Upper lobe of left lung (tissue), 4 donors: ENCODE data around the gene CDC40.

Experiments
- POLR2A ChIP-seq, 4 donors: fragments of 450-650 bp; IDR thresholded peaks; one replicate each; pipeline ENCODE4 v1.5.1; 2016 to 2017; ENCODE audit warnings: antibody characterized with exemption in 4 of 4, mild to moderate bottlenecking in 2 of 4
- POLR2AphosphoS5 ChIP-seq, 2 donors: sonication (generic); formaldehyde crosslinking; IDR thresholded peaks; one replicate each; pipeline ENCODE4 v1.5.1; 2017; ENCODE audit warnings: antibody characterized with exemption in 2 of 2
- TF ChIP-seq, protein P1 (sequence below), 6 experiments: fragments of 450-650 bp in 4 of 6; fragments of 200-600 bp in 2 of 6; sonication (generic) in 2 of 6; IDR thresholded peaks; one replicate each; pipeline ENCODE4 v1.5.1; 2016 to 2019; ENCODE audit warnings: antibody characterized with exemption in 6 of 6

GRCh38 chr6:110226261-110226660 lies 46.0 kb downstream of the CDC40 start:
- TF ChIP-seq, protein P1, sequence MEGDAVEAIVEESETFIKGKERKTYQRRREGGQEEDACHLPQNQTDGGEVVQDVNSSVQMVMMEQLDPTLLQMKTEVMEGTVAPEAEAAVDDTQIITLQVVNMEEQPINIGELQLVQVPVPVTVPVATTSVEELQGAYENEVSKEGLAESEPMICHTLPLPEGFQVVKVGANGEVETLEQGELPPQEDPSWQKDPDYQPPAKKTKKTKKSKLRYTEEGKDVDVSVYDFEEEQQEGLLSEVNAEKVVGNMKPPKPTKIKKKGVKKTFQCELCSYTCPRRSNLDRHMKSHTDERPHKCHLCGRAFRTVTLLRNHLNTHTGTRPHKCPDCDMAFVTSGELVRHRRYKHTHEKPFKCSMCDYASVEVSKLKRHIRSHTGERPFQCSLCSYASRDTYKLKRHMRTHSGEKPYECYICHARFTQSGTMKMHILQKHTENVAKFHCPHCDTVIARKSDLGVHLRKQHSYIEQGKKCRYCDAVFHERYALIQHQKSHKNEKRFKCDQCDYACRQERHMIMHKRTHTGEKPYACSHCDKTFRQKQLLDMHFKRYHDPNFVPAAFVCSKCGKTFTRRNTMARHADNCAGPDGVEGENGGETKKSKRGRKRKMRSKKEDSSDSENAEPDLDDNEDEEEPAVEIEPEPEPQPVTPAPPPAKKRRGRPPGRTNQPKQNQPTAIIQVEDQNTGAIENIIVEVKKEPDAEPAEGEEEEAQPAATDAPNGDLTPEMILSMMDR (IDR thresholded peaks at IDR 0.05), result no peak
- TF ChIP-seq POLR2A (IDR thresholded peaks at IDR 0.05) (no peak), POLR2AphosphoS5 (IDR thresholded peaks at IDR 0.05) (no peak)
